Brain microvascular endothelial cell (primary cell): ENCODE results near the gene UPB1.

Source experiments
- DNase-seq: peaks from one replicate; pipeline ENCODE4 v3.0.0-alpha.2; 2020
- H3K27ac ChIP-seq: fragments of 250-450 bp; sonication (Bioruptor Pico); 2 replicates; pipeline ENCODE4 v1.5.1; 2020; ENCODE audit warnings: mild to moderate bottlenecking, moderate library complexity
- H3K27me3 ChIP-seq: fragments of 250-450 bp; sonication (Bioruptor Pico); replicated peaks from 2 replicates; pipeline ENCODE4 v1.5.1; 2020; ENCODE audit warnings: mild to moderate bottlenecking
- H3K36me3 ChIP-seq: fragments of 250-450 bp; sonication (Bioruptor Pico); replicated peaks from 2 replicates; pipeline ENCODE4 v1.5.1; 2020; ENCODE audit warnings: mild to moderate bottlenecking
- H3K4me3 ChIP-seq: 2 replicates; pipeline ENCODE4 v1.5.1; 2011; ENCODE audit warnings: low read depth, mild to moderate bottlenecking, control low read depth, low read length, moderate library complexity
- in situ Hi-C: cut with HindIII; loops from 2 replicates; pipeline ENCODE4 v1.10.0; 2017; ENCODE audit warnings: low sequenced_read_pairs, low pct_ligation_motif_present
- TF ChIP-seq, protein P1 (sequence below): IDR thresholded peaks from 2 replicates; pipeline ENCODE4 v1.5.1; 2011; ENCODE audit warnings: low read depth, mild to moderate bottlenecking, moderate library complexity, low read length, control low read depth, inconsistent platforms; ENCODE audit errors: missing control alignments

Gene UPB1

DNA sequence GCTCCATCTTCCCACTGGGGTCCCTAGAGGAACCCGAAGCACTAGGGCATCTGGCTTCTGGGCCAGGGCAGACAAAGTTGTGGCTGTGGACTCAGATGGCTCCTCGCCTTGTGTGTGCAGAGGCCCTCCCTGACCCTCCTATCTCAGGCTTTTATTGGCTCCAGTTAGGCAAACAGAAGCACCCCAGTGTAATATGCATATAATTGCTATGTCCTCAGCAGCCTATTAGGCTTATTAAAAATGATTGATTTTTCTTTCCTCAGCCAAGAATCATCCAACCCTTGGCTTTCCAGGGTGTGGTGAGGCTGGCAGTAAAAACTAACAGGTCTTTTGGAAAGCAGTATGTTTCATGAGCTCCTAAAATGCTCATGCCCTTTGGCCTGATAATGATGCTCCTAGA lies 22.3 kb downstream of the UPB1 start:
- DNase-seq: no peak
- in situ Hi-C loops: loop anchor here (25.0 kb wide), 1 partner anchor 180 kb away; no protein-coding TSS in a partner anchor
- H3K4me3 ChIP-seq: no peak overlapping the region
- H3K27me3 ChIP-seq: no peaks in the 10 kb centered on the region
- no peaks in the 10 kb centered on the region for H3K36me3 ChIP-seq
- TF ChIP-seq, protein P1, sequence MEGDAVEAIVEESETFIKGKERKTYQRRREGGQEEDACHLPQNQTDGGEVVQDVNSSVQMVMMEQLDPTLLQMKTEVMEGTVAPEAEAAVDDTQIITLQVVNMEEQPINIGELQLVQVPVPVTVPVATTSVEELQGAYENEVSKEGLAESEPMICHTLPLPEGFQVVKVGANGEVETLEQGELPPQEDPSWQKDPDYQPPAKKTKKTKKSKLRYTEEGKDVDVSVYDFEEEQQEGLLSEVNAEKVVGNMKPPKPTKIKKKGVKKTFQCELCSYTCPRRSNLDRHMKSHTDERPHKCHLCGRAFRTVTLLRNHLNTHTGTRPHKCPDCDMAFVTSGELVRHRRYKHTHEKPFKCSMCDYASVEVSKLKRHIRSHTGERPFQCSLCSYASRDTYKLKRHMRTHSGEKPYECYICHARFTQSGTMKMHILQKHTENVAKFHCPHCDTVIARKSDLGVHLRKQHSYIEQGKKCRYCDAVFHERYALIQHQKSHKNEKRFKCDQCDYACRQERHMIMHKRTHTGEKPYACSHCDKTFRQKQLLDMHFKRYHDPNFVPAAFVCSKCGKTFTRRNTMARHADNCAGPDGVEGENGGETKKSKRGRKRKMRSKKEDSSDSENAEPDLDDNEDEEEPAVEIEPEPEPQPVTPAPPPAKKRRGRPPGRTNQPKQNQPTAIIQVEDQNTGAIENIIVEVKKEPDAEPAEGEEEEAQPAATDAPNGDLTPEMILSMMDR: no peak
- H3K27ac ChIP-seq: no peak overlapping the region

DNA sequence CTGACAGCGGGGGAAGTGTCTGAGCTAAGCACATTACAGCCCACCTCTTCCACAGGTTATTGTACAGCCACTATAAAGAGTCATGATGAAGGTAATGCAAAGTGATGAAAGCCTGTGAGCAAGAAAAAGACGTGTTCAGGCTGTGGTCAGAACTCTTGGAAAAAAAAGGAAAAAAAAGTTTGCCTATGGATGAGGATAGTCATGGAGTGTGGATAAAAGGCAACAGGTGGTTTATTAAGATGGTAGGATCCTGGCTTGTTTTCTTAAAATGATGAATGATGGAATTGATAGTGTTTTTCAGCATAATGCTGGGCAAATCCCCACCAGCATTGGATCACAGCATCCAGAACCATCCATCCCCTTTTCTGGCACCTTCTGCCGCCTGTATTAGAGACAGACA lies 23.1 kb downstream of the UPB1 start:
- TF ChIP-seq, protein P1: no peak
- H3K4me3 ChIP-seq: no peak overlapping the region
- in situ Hi-C loops: loop anchor here (25.0 kb wide), 1 partner anchor 181 kb away; no protein-coding TSS in a partner anchor
- H3K36me3 ChIP-seq: no peaks in the 10 kb centered on the region
- H3K27me3 ChIP-seq: no peaks in the 10 kb centered on the region
- no peak for DNase-seq
- H3K27ac ChIP-seq: no peak overlapping the region

DNA sequence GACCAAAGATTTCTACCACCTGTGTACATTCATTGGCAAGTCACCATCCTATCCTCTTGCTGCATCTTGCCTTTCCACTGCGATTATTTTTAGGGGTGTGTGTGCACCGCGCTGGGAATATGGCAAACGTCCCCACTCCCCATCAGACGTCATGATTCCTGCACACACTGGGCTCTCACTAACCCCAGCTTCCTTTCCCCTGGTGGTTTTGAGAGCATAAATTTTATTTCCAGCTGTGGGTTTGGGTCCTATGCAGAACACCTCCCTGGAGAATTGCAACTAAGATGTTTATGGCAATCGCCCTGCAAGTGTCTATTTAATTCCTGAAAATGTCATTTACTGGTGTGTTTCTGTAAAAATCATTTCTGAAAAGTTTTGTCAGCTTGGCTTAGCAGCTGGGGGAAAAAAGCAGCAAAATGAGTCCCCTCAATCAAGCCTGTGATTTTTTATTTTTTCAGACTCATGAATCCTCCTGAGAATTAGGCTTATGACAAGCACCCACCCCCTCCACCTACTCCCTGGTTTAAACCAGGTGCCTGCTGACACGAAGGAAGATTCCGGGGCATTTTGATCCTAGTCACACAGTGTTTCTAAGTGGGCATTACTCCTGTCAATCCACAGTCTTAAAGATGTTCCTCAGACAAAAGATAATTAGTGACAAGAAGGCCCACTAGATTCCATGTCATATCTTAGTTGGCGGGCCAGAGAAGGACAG lies 23.8 kb downstream of the UPB1 start:
- H3K27ac ChIP-seq: no peak overlapping the region
- DNase-seq: no peak
- H3K4me3 ChIP-seq: no peak overlapping the region
- H3K36me3 ChIP-seq: no peaks in the 10 kb centered on the region
- no peaks in the 10 kb centered on the region for H3K27me3 ChIP-seq
- in situ Hi-C loops: loop anchor here (25.0 kb wide), 1 partner anchor 182 kb away; no protein-coding TSS in a partner anchor
- TF ChIP-seq, protein P1: no peak

DNA sequence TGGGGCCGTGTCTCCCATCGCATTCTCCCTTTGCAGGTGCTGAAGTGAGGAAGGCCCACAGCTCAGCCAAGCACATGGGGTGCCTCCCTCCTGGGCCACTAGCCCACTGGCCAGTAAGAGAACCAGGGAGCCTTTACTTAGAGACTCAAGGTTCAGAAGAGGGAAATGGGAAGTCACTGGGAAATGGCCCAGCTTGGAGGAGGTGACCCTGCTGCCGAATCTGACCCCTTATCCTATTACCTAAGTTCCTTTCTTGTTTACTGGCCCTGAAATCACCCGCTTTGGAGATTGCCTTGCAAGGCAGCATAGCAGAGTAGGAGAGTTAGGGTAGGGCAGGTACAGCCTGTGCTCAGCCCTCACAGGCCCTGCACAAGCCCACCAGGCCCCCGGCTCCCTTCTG lies 24.4 kb downstream of the UPB1 start:
- Histone ChIP-seq H3K27me3 (no peaks in the 10 kb centered on the region), H3K27ac (no peak overlapping the region), H3K4me3 (no peak overlapping the region), H3K36me3 (no peaks in the 10 kb centered on the region)
- TF ChIP-seq, protein P1: no peak
- DNase-seq: no peak
- in situ Hi-C loops: loop anchor here (25.0 kb wide), 1 partner anchor 182 kb away; no protein-coding TSS in a partner anchor

DNA sequence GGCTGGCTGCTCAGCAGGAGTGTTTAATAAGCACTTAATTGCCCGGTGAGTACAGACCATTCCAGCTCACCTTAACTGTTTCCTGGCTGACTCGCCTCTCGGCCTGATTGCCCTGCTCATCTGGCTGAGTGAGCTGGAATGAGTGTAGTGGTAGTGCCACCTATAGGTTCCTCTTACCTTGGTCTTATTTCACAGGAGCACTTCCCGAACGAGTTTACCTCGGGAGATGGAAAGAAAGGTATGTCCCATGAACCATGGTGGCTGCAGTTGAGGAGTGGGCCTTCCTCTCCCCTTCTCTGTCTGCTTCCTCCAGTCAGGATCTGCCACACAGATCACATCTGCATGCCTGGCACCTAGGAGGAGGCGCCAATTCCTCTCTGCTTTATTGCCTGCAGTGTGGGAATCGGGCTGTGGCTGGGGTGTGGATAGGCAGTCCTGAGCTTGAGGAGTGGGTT lies 26.7 kb downstream of the UPB1 start:
- peak; percentile 41 for DNase-seq
- TF ChIP-seq, protein P1: peak; percentile 68
- in situ Hi-C loops: loop anchor here (25.0 kb wide), 1 partner anchor 185 kb away; no protein-coding TSS in a partner anchor
- H3K36me3 ChIP-seq: no peaks in the 10 kb centered on the region
- no peaks in the 10 kb centered on the region for H3K27me3 ChIP-seq
- no peak overlapping the region for H3K27ac ChIP-seq
- no peak overlapping the region for H3K4me3 ChIP-seq
